Gastroesophageal sphincter (tissue), 3 donors: ENCODE results near the gene GCN1.

Experiments used
- CTCF ChIP-seq, 4 experiments: fragments of 200-600 bp in 2 of 4; fragments of 450-650 bp in 2 of 4; sonication (generic) in 1 of 4; IDR thresholded peaks; one replicate each; pipeline ENCODE4 v1.5.1; 2017 to 2019; ENCODE audit warnings: antibody characterized with exemption in 4 of 4, mild to moderate bottlenecking in 2 of 4, moderate library complexity in 2 of 4
- EP300 ChIP-seq: sonication (generic); formaldehyde crosslinking; IDR thresholded peaks from one replicate; pipeline ENCODE4 v1.6.1; 2017; ENCODE audit warnings: antibody characterized with exemption, mild to moderate bottlenecking
- POLR2A ChIP-seq, 2 donors: fragments of 450-650 bp; IDR thresholded peaks; one replicate each; pipeline ENCODE4 v1.6.1; 2017; ENCODE audit warnings: antibody characterized with exemption in 2 of 2, mild to moderate bottlenecking in 2 of 2, moderate library complexity in 1 of 2
- POLR2AphosphoS5 ChIP-seq: sonication (generic); formaldehyde crosslinking; IDR thresholded peaks from one replicate; pipeline ENCODE4 v1.6.1; 2017; ENCODE audit warnings: antibody characterized with exemption

GRCh38 chr12:120148011-120148410, 46.5 kb downstream of the GCN1 start:
- TF ChIP-seq CTCF (IDR thresholded peaks at IDR 0.05) (no peak), POLR2A (IDR thresholded peaks at IDR 0.05) (no peak), POLR2AphosphoS5 (no peak), EP300 (no peak)
